ENCODE measurements around the gene FUT7.
A peak's percentile ranks its signal among the peaks of the same experiment; 100 is the strongest.
"Not testable (repeated sequence)": the region's sequence is repeated elsewhere in the genome, so short reads cannot be mapped to it uniquely, and the experiment has no call there.

Gene FUT7

GRCh38 chr9:137008312-137008711 lies 23.6 kb downstream of the FUT7 start:
- H3K27ac ChIP-seq, result no peak overlapping the region
- no peak for DNase-seq (ENCODE audit: low read depth, low spot score)

GRCh38 chr9:137007816-137008270 lies 24.0 kb downstream of the FUT7 start:
- no peak overlapping the region for H3K27ac ChIP-seq

GRCh38 chr9:137007108-137007815 lies 24.6 kb downstream of the FUT7 start:
- no peak for DNase-seq (ENCODE audit: low read depth, low spot score)

More at GRCh38 chr9:137007816-137008270, 24.0 kb downstream of the FUT7 start:
- DNase-seq (ENCODE audit: low read depth, low spot score), result no peak

GRCh38 chr9:137006116-137007003 lies 25.5 kb downstream of the FUT7 start:
- H3K27ac ChIP-seq, result no peak overlapping the region
- DNase-seq (ENCODE audit: low read depth, low spot score), result no peak

More at GRCh38 chr9:137007108-137007815, 24.6 kb downstream of the FUT7 start:
- no peak overlapping the region for H3K27ac ChIP-seq

- not testable (repeated sequence) for H3K27ac ChIP-seq; DNase-seq (ENCODE audit: low read depth, low spot score)
Measured at GRCh38 chr9:137004285-137004684, 27.6 kb downstream of the FUT7 start.

GRCh38 chr9:137002646-137003041 lies 29.2 kb downstream of the FUT7 start:
- no peak overlapping the region for H3K27ac ChIP-seq

GRCh38 chr9:137001857-137002645 lies 29.8 kb downstream of the FUT7 start:
- no peak overlapping the region for H3K27ac ChIP-seq
- DNase-seq (ENCODE audit: low read depth, low spot score), result no peak

More at GRCh38 chr9:137002646-137003041, 29.2 kb downstream of the FUT7 start:
- no peak for DNase-seq (ENCODE audit: low read depth, low spot score)

- H3K27ac ChIP-seq, result no peak overlapping the region
- DNase-seq (ENCODE audit: low read depth, low spot score), result no peak
Measured at GRCh38 chr9:137000177-137000930, 31.5 kb downstream of the FUT7 start.

GRCh38 chr9:136997830-136998234 lies 34.1 kb downstream of the FUT7 start:
- DNase-seq (ENCODE audit: low read depth, low spot score), result no peak
- no peak overlapping the region for H3K27ac ChIP-seq

- no peak overlapping the region for H3K27ac ChIP-seq
Measured at GRCh38 chr9:136997371-136997770, 34.5 kb downstream of the FUT7 start.

GRCh38 chr9:136996361-136997292 lies 35.3 kb downstream of the FUT7 start, which contains the start of gene CLIC3:
Gene CLIC3, minus strand, starts transcription at chr9:136996568. Its CDS starts 25 bp downstream, at chr9:136996543.
- no peak for DNase-seq (ENCODE audit: low read depth, low spot score)
- H3K27ac ChIP-seq, result peak within 1 kb of the TSS; percentile 12

More at GRCh38 chr9:136997371-136997770, 34.5 kb downstream of the FUT7 start:
- no peak for DNase-seq (ENCODE audit: low read depth, low spot score)

GRCh38 chr9:136995772-136996311 lies 36.0 kb downstream of the FUT7 start:
- DNase-seq (ENCODE audit: low read depth, low spot score), result no peak
- peak overlapping the region; percentile 12 for H3K27ac ChIP-seq

GRCh38 chr9:136995362-136995761 lies 36.5 kb downstream of the FUT7 start:
- DNase-seq (ENCODE audit: low read depth, low spot score), result no peak
- no peak overlapping the region for H3K27ac ChIP-seq

GRCh38 chr9:136994888-136995230 lies 37.0 kb downstream of the FUT7 start:
- no peak overlapping the region for H3K27ac ChIP-seq
- no peak for DNase-seq (ENCODE audit: low read depth, low spot score)

- DNase-seq (ENCODE audit: low read depth, low spot score), result no peak
- H3K27ac ChIP-seq, result no peak overlapping the region
Measured at GRCh38 chr9:136994180-136994887, 37.6 kb downstream of the FUT7 start.

GRCh38 chr9:136992819-136993369 lies 39.0 kb downstream of the FUT7 start:
- H3K27ac ChIP-seq, result peak overlapping the region; percentile 78
- DNase-seq (ENCODE audit: low read depth, low spot score), result no peak

Data from epithelial cell of prostate (primary cell).